Left colon (tissue), 2 donors: ENCODE data around the gene AZI2. TPM values are rescaled to one million over a fixed set of nuclear protein-coding genes. Genes with fewer than 3 reads are reported as not detected.

ENCODE experiments used
- ATAC-seq: fragments of 200-7000 bp; cut with Tn5 transposase; one replicate; pipeline ENCODE4 v1.9.1; 2020; ENCODE audit warnings: mild to moderate bottlenecking, moderate library complexity
- DNase-seq, 2 donors: peaks; one replicate each; pipeline ENCODE4 v3.0.0-alpha.2; 2020
- intact Hi-C, 2 donors: fragments of 100-400 bp; cut with DNase I in 1 of 2; cut with micrococcal nuclease in 1 of 2; formaldehyde crosslinking; loops; one replicate each; pipeline versions ENCODE4 v1.11.2 to v1.14.0; 2022; cut with DNase I, micrococcal nuclease
- total RNA-seq, 2 donors: library from RNA; stranded (reverse); fragmentation: NEBNext Ultra II Directional; extraction: Animal tissue kit (Norgen Biotek cat#: 25700); gene quantifications; one replicate each; pipeline ENCODE4 v1.2.1, GENCODE V29; 2021
- donor health status: DM: no; HTN: no; CAD: no.
- donor health status: DM: yes; HTN: yes; CAD: no.

Gene AZI2
- total RNA-seq, 2 donors from 2014 or later = 43.6 to 58.0 TPM

DNA sequence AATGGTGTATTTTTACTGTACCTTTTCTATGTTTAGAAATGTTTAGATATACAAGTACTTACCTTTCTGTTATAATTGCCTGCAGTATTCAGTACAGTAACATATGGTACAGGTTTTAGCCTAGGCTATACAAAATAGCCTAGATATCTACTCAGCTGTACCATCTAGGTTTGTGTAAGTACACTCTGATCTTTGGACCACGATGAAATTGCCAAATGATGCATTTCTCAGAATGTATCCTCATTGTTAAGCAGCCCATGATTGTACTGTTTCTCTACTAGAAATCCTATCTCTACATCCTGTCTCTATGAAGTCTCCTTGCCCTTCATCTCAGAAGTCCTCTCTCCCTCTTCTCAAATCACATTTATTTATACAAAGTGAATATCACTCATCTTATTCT, 32.9 kb downstream of the AZI2 start:
- no peak for DNase-seq
- ATAC-seq = no peak
- intact Hi-C loops = no loop called here

DNA sequence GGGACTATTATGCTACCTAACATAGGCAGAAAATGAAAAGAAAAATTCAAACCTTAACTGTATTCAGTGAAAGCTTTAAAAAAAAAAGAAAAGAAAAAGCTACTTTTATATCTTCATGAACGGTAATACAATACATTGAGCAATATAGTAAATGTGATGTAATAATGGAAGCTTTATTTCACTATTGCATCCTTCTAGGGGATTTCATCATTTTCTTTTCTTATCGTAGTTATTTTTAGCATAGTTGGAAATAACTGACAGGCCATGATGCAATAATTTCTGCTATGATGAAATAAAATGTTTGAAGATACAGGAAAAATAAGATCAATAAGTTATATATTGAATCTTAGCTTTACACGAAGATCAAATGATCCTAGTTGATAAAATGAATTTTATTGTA, 40.4 kb downstream of the AZI2 start:
- ATAC-seq (no peak), DNase-seq (no peak)
- intact Hi-C loops = no loop called here

DNA sequence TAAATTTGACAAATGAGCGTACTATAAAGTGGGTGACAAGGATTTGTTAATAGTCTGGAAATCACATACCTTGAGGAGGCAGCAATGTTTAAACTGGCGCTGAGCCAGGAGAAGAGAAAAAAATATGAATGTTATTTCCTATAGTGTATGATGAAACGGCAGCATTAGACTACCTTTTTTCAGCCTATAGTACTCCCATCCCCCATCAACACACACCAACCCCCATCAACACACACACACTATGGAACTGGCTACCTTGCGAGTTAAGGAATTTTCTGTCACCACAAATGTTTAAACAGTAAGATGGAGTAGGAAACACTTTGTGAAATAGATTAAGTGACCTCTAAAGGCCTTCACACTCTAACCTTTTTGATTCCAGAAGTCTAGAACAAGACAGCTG, 46.9 kb downstream of the AZI2 start:
- intact Hi-C loops = no loop called here
- DNase-seq (no peak), ATAC-seq (no peak)

DNA sequence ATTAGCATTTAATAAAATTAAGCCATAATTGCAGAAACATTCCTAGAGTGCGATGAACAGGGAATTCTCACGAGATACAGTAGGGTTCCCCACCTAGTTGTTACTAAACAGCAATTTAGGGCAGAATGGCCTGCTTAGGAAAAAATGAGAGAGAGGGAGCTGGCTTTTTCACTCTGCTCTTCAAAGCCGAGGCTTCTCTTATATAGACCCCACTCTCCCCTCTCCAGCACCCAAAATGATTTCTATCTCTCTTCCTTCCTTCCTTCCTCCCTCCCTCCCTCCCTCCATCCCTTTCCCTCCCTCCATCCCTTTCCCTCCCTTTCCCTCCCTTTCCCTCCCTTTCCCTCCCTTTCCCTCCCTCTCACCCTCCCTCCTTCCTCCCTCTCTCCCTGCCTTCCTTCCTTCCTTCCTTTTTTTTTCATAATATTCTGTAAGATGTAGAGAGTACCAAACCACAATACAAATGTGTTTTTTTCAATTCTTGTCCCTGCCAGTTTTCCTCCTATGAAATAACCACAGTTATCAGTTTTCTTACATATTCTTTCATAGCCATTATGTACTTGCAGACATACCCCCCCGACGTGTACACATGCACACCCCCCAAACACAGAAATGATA, 48.2 kb downstream of the AZI2 start:
- ATAC-seq = no peak
- intact Hi-C loops = no loop called here
- DNase-seq = no peak

DNA sequence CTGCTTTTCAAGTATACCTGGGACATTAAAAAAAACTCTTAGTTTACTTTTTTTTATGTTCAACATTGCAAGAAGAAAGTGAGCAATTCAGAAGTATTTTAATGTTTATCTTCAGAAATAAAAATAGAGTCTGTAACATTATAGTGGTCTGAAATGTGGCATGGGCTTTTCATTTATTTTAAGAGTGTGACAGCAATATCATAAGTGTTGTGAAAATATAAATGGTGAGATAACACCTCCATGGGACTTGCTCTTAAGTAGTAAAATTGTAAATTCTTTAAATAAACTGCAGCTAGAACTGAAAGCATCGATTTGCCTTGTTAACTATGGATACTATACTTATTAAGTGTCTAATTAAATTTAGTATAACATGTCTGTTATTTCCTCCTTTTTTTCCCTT, 48.9 kb downstream of the AZI2 start:
- no peak for ATAC-seq

DNA sequence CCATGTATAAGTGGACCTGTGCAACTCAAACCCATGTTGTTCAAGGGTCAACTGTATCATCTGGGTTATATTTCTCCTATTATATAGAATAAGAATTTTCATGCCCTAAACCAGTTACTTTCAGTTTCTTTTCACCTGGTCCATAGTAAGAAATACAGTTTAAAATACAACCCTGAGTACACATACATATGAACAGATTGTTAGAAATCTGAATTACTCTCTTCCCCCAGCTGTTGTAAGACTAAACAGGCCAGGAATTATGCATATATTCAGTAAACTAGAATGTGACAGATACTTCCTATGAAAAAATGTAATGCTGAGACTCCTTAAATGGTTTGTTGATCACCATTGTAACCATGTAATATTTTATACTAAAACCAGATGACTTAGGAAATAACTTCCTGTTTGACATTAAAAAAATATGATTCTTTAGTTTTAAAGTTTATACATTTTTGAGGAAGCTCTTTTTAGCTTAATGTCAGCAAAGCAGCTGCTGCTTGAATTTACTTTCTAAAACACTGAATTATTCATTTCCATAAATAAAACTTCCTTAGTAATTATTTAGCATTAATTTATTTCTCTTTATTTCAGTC, 52.6 kb downstream of the AZI2 start:
- intact Hi-C loops = no loop called here
- DNase-seq (no peak), ATAC-seq (peak; percentile 59)

More for the DNA sequence above, 48.9 kb downstream of the AZI2 start:
- intact Hi-C loops = no loop called here
- no peak for DNase-seq

DNA sequence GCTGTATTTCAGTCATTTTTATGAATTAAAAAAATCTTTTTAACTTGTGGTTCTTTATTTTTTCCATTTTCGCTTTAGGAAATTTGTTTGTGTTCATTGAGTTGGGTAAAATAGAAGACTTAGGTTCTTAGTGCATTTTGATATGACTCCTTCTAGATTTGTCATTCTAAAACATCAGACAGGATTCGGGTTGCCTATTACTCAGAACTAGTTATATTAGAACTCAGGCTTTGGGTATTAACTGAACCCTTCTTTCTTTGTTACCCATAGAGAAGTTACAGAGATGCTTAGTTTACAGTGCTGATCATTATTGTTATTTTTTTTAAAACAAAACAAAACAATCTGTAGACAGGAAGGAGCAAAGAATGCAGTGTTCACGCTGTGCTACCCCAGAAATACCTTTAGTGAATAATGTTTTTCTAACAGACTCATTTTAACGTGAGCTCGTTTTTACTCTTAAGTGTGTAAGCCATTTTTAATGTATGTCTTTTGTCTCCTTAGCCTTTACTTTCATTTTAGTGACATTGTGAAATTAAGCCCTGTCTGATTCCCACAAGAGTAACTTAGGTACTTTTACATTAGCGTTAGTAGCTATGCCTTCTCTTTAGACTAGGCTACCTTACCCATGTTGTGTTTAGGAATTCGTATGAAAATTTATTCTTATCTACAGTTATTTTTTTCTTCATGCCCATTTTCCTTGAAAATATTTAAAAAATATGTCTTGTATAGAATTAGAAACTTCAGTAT, 53.8 kb downstream of the AZI2 start:
- ATAC-seq = no peak
- no peak for DNase-seq
- intact Hi-C loops = no loop called here

DNA sequence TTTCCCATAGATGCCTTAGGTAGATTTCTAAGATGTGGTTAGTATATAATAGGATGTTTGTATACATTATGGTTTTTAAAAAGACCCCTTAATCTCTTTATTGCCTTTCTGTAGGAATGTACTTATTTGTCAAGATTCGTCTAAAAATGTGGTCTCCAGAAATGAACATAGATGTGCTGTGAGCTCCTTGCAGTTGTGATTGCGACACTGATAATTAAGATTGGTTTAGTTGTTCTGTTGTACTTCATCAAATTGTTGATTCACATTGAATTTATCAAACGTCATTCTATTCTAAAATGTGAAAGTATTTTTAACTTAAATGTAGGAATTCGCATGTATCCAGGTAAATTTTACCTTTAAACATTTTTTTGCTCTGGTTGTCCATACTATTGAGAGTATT, 56.0 kb downstream of the AZI2 start:
- ATAC-seq (no peak), DNase-seq (no peak)
- intact Hi-C loops = no loop called here

DNA sequence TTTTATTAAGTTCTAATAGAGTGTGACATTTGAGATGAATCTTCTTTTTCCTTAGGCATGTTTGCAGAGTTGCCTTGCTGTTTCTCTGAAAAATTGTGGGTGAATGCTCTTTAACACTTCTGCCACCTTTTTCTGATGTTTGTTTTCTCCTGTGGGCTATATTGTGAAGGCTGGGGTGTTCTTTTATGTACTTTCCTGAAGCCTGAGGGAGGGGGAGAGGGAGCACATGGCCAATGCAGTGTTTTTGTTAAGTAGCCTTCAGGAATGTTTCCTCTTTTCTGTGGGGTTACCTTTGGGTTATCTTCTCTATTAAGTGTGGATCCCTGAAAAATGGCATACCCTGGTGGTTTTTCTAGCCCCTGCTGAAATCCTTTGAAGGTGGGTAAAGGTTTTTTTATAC, 57.0 kb downstream of the AZI2 start:
- intact Hi-C loops = no loop called here
- no peak for DNase-seq
- no peak for ATAC-seq

DNA sequence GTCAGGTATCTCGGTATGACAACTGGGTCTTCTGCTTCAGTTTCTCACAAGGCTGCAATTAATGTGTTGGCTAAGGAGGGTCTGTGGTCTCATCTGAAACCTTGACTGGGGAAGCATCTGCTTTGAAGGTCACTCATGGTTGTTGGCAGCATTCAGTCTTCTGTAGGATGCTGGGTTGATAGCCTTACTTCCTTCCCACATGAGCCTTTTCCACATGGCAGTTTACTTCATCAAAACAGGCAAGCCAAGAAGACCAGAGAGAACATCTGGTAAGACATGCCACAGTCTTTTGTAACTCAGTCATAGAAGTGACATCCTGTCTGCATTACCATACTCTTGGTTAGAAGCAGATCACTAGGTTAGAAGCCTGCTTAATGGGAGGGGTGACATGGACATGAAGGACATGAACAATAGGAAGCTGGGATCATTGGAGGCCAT, 57.7 kb downstream of the AZI2 start:
- intact Hi-C loops = no loop called here
- no peak for ATAC-seq

DNA sequence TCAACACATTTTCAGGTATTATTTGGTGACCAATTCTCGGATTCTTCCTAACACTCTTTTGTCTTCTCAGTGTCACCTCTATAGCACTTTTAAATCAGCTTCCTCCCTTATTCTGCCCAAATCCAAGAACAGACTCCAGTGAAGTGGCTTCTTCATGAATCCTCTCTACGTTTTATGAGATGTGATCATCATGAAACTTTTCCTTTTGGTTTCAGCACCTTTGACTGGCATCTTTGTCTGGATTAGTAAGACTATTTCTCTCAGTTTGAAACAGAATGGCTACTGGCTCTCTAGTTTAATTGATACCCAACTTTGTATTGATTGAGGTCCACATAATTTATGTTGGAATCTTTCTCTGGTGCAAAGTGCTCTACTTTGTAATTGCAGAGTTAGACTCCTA, 61.6 kb downstream of the AZI2 start:
- intact Hi-C loops = no loop called here
- DNase-seq (no peak), ATAC-seq (no peak)

More for the DNA sequence above, 57.7 kb downstream of the AZI2 start:
- DNase-seq = no peak

DNA sequence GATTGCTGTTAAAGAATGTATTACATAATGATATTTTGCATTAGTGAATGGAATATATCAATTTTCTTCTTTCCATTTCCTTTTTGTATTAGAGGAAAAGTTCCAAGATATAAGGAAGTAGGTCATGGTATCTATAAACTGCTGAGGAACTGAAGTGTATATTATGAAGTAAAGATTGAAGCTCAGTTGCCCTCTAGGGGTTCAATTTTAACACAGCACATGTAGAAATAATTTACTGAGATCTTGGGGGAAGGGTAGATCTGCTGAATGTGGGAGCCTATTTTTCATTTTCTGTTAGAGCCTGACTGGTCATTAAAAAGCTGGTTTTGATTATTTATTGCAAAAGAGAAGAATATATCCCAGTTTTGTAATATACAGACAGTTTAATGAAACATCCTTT, 62.0 kb downstream of the AZI2 start:
- intact Hi-C loops = no loop called here
- peak; percentile 99 for ATAC-seq
- no peak for DNase-seq

DNA sequence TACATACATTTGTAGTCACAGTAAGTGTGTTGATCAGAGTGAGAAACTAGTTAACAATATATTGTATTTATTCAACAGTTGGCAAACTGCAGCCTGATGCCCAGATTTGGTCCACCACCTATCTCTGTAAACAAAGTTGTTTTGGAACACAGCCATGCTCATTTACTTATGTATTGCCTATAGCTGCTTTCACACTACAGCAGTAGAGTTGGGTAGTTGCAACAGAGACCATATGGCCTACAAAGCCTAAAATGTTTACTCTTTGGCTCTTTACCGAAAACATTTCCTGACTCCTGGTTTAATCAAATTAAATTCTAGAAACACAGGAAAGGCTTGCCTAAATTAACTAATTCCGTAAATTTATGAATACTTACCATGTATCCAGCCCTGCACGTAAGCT, 67.8 kb downstream of the AZI2 start:
- DNase-seq = no peak
- intact Hi-C loops = no loop called here

DNA sequence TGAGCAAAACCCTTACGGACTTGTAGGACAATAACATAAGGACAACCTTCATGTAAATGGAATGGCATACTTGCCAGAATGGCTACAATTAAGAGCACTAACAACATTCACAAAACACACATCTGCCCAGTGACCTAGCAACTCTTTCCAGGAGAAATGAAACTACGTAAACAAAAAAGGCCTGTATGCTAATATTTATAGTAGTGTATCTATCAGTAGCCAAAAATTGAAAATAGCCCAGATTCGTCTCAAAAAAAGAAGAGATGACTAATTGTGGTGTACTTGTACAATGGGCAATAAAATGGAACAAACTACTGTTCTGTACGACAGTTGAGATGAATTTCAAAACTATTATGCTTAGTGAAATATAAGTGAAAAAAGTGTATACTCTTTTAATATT, 68.9 kb downstream of the AZI2 start:
- DNase-seq = no peak
- ATAC-seq = no peak
- intact Hi-C loops = no loop called here

More for the DNA sequence above, 67.8 kb downstream of the AZI2 start:
- peak; percentile 49 for ATAC-seq

DNA sequence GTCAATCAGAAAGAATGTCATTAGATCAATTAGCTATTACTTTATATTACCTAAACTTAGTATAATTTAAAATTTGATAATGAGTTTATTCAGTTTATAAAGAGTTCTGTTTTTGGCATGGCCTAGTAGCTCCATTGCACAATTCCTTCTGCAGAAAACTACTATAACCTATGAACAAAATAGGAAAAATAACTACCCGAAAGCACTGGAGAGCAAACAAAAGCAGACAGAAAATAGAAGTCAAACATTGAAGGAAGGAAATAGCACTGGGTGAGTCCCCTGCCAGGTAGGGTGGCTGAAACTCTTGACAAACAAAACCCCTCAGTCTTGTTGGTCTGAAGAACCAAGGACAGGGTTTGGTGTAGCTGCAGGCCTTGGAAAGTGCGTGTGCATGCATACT, 69.7 kb downstream of the AZI2 start:
- intact Hi-C loops = no loop called here
- no peak for ATAC-seq
- no peak for DNase-seq

DNA sequence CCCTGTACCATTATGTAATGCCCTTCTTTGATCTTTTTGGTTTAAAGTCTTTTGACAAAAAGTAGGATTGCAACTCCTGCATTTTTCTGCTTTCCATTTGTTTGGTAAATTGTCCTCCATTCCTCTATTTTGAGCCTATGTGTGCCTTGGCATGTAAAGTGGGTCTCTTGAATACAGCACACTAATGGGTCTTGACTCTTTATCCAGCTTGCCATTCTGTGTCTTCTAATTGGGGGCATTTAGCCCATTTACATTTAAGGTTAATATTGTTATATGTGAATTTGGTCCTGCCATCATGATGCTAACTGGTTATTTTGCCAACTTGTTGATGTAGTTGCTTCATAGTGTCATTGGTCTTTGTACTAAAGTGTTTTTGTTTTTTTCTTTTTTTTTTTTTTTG, 74.8 kb downstream of the AZI2 start:
- DNase-seq = no peak
- intact Hi-C loops = no loop called here
- no peak for ATAC-seq

Other genes starting within 250 kb of the AZI2 start
- gene CMC1, start 107.2 kb downstream of the AZI2 start, total RNA-seq = 10 to 100 TPM; 24.3 to 36.0 TPM
- under 1 TPM; 0.42 to 0.98 TPM for gene ZCWPW2, start 103 bp downstream of the AZI2 start, total RNA-seq